ENCODE data around the gene ATP2B2.

Gene ATP2B2

GRCh38 chr3:10492364-10493201 is 12.8 kb downstream of the ATP2B2 start:
- DNase-seq, result no peak

- DNase-seq, result no peak
Observed at GRCh38 chr3:10489746-10490483, 15.5 kb downstream of the ATP2B2 start.

- no peak for DNase-seq
Observed at GRCh38 chr3:10487988-10488633, 17.3 kb downstream of the ATP2B2 start.

- DNase-seq, result no peak
Observed at GRCh38 chr3:10485806-10486205, 19.6 kb downstream of the ATP2B2 start.

- no peak for DNase-seq
Observed at GRCh38 chr3:10485380-10485779, 20.0 kb downstream of the ATP2B2 start.

- no peak for DNase-seq
Observed at GRCh38 chr3:10484709-10485108, 20.7 kb downstream of the ATP2B2 start.

- no peak for DNase-seq
Observed at GRCh38 chr3:10483686-10484345, 21.6 kb downstream of the ATP2B2 start.

GRCh38 chr3:10483364-10483675 is 22.1 kb downstream of the ATP2B2 start:
- DNase-seq, result no peak

- no peak for DNase-seq
Observed at GRCh38 chr3:10482631-10483363, 22.6 kb downstream of the ATP2B2 start.

GRCh38 chr3:10480871-10481378 is 24.5 kb downstream of the ATP2B2 start:
- DNase-seq, result no peak

GRCh38 chr3:10479311-10479710 is 26.1 kb downstream of the ATP2B2 start:
- DNase-seq, result no peak

GRCh38 chr3:10475983-10476382 is 29.4 kb downstream of the ATP2B2 start:
- DNase-seq, result no peak

GRCh38 chr3:10474847-10475246 is 30.5 kb downstream of the ATP2B2 start:
- no peak for DNase-seq

GRCh38 chr3:10474275-10474646 is 31.1 kb downstream of the ATP2B2 start:
- no peak for DNase-seq

- DNase-seq, result no peak
Observed at GRCh38 chr3:10473581-10474274, 31.7 kb downstream of the ATP2B2 start.

- no peak for DNase-seq
Observed at GRCh38 chr3:10472877-10473440, 32.4 kb downstream of the ATP2B2 start.

- DNase-seq, result peak; percentile 22
Observed at GRCh38 chr3:10471054-10471688, 34.2 kb downstream of the ATP2B2 start.

GRCh38 chr3:10470120-10471053 is 35.0 kb downstream of the ATP2B2 start:
- DNase-seq, result no peak

- DNase-seq, result no peak
Observed at GRCh38 chr3:10469441-10470119, 35.8 kb downstream of the ATP2B2 start.
